Activated T-cell treated with anti-CD3 and anti-CD28 coated beads, Interleukin-2, amount 50 U/mL, for 72 hours (primary cell): ENCODE data around the gene ATIC. TPM values are rescaled to one million over a fixed set of nuclear protein-coding genes. Genes with fewer than 3 reads are reported as not detected.
"Not testable (repeated sequence)": the region's sequence is repeated elsewhere in the genome, so short reads cannot be mapped to it uniquely, and the experiment has no call there.

Experiments used
- ATAC-seq, 2 donors: fragments of 150-1000 bp; cut with Tn5 transposase; replicated peaks in 1 of 2; 2 replicates each; pipeline ENCODE4 v1.10.0; 2021; ENCODE audit warnings: moderate library complexity in 2 of 2, mild to moderate bottlenecking in 1 of 2
- DNase-seq, 2 donors: peaks; one replicate each; pipeline ENCODE4 v3.0.0; 2021 to 2022; ENCODE audit warnings: mixed read lengths in 1 of 2
- H3K27ac Mint-ChIP-seq: one replicate; pipeline ENCODE4 v1.8.0; 2022; ENCODE audit warnings: mild to moderate bottlenecking, moderate library complexity, mixed read lengths
- H3K27me3 Mint-ChIP-seq: one replicate; pipeline ENCODE4 v1.8.0; 2022; ENCODE audit warnings: low read depth, mixed read lengths
- H3K36me3 Mint-ChIP-seq, 2 donors: one replicate each; pipeline ENCODE4 v1.8.0; 2022; ENCODE audit warnings: mixed read lengths in 2 of 2, mild to moderate bottlenecking in 1 of 2; ENCODE audit not compliant: insufficient read depth in 2 of 2
- H3K4me1 Mint-ChIP-seq: one replicate; pipeline ENCODE4 v1.8.0; 2022; ENCODE audit warnings: low read depth, mixed read lengths
- H3K4me3 Mint-ChIP-seq, 2 donors: one replicate each; pipeline ENCODE4 v1.8.0; 2022; ENCODE audit warnings: mild to moderate bottlenecking in 2 of 2, mixed read lengths in 2 of 2, moderate library complexity in 2 of 2
- H3K9me3 Mint-ChIP-seq, 2 donors: one replicate each; pipeline ENCODE4 v1.8.0; 2022; ENCODE audit warnings: mixed read lengths in 2 of 2
- total RNA-seq, 2 donors: library from RNA; stranded (reverse); gene quantifications; one replicate each; pipeline ENCODE4 v1.2.3, GENCODE V29; 2022

The ATIC gene
- total RNA-seq, 2 donors from 2014 or later, result 189 to 237 TPM

DNA sequence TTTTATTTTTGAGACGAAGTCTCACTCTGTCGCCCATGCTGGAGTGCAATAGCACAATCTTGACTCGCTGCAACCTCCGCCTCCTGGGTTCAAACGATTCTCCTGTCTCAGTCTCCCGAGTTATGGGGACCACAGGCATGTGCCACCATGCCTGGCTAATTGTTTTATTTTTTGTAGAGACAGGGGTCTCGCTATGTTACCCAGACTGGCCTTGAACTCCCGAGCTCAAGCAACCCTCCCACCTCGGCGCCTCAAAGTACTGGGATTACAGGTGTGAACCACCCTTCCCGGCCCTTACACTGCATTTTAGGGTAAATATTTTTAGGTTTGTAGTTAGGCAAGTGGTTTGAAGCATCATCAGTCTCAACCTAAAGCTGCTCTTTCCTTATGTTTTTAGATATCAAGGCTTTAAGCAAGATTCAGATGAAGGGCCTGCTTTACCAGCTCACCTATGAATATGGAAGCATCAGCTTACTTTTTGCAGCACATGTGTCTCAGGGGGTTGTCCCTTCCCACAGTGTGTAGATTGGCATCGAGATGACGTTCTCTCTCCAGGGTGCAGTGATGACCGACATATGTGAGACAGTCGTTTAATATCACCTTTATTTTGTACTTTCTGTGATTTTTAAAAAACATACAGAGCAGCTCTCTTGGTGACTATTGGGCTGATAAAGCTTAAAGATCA is 47.2 kb downstream of the ATIC start:
- H3K36me3 Mint-ChIP-seq, result peaks cover 2 to 3% of the 10 kb centered on the region in 2 donors
- H3K27me3 Mint-ChIP-seq, result no peaks in the 10 kb centered on the region
- no peak overlapping the region for H3K4me3 Mint-ChIP-seq
- no peak for DNase-seq
- no peaks in the 10 kb centered on the region for H3K4me1 Mint-ChIP-seq
- no peak for ATAC-seq
- H3K27ac Mint-ChIP-seq, result no peak overlapping the region
- H3K9me3 Mint-ChIP-seq, result no peaks in the 10 kb centered on the region

DNA sequence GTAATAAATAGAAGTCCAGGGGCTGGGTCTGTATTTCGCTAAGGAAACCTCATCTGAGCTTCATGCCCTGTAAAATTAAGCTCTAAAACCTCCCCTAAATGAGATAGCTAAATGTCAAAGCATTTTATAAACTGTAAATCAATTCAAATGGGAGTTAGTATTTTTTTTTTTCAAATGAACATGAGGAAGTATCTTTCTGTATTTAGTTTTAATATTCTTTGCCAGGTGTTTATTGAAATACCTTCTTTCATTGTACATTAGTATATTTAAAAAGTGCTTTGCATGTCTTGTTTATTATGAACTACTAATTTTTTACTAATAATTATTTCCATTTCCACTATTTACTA is 47.7 kb downstream of the ATIC start:
- Mint-ChIP-seq H3K4me1 (no peaks in the 10 kb centered on the region), H3K27ac (no peak overlapping the region), H3K27me3 (no peaks in the 10 kb centered on the region), H3K9me3 (no peaks in the 10 kb centered on the region), H3K4me3 (no peak overlapping the region), H3K36me3 (peaks cover 3% of the 10 kb centered on the region in 2 donors)
- no peak for DNase-seq
- no peak for ATAC-seq

DNA sequence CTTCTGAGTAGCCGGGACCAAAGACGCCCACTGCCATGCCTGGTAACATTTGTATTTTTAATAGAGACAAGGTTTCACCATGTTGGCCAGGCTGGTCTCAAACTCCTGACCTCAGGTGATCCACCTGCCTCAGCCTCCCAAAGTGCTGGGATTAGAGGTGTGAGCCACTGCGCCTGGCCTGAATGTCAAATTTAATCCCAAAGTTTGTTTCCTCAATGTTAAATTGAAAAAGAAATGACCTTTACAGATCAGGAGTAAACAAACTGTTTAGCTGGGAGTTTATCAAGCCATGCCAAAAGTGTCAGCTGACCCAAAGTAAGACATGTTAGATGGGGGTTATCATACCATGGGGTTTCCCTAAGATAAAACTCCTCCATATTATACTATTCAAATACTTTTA is 48.2 kb downstream of the ATIC start:
- H3K4me3 Mint-ChIP-seq, ATAC-seq, H3K4me1 Mint-ChIP-seq, H3K27ac Mint-ChIP-seq, H3K9me3 Mint-ChIP-seq, H3K36me3 Mint-ChIP-seq, DNase-seq, H3K27me3 Mint-ChIP-seq: not testable (repeated sequence)

DNA sequence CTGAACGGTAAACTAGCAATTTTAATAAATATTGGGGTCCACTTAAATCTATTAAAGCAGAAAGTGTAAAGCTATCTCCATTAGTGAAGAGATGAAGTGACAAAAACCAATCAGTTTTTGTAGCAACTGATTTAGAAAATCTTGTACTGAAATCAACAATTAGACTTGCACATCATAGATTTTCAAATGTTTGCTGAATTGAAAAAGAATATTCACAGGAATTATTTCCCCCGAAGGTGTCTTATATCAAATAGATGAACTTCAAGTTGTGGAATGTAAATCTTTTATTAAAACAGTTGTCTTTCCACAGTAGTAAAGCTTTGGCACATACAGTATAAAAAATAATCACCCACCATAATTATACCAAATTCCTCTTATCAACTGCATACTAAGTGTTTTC is 48.7 kb downstream of the ATIC start:
- H3K27me3 Mint-ChIP-seq, result no peaks in the 10 kb centered on the region
- H3K4me3 Mint-ChIP-seq, result no peak overlapping the region
- no peak overlapping the region for H3K27ac Mint-ChIP-seq

DNA sequence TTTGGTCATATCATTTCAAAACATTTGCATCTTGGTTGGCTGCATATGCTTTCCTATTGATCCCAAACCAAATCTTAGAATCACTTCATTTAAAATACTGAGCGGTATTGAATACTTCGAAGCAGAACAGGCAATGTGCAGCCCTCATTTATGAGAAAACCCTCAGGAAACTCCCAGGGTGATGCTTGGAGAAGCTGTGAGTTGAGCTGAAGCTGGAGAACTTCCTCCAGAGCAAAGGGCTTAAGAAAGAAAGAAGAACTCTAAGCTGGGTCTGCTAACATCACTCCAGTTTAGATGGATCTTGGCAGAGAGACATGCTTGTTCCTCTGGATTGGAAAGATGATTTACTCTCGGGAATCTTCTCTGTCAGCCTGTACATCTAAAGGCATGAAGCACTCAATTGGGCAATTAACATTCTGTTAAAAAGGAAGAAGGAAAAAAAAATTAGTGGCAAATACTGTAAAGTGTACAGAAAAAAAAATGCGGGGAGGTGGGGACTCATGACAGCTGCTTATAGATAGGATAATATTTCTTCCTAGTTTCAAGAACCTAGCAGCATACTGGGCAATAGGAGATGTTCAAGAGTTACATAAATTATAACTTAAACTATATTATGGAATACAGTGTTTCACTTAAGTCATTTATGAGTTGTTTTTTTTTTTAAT is 49.5 kb downstream of the ATIC start:
- Mint-ChIP-seq H3K4me1 (no peaks in the 10 kb centered on the region), H3K36me3 (peaks cover 3 to 7% of the 10 kb centered on the region in 2 donors), H3K9me3 (no peaks in the 10 kb centered on the region), H3K27me3 (no peaks in the 10 kb centered on the region), H3K4me3 (no peak overlapping the region), H3K27ac (peak overlapping the region; percentile 50)
- DNase-seq (no peak), ATAC-seq (no peak)

More for the DNA sequence above, 48.7 kb downstream of the ATIC start:
- DNase-seq (no peak), ATAC-seq (no peak)
- Mint-ChIP-seq H3K36me3 (peaks cover 3 to 7% of the 10 kb centered on the region in 2 donors), H3K4me1 (no peaks in the 10 kb centered on the region), H3K9me3 (no peaks in the 10 kb centered on the region)

DNA sequence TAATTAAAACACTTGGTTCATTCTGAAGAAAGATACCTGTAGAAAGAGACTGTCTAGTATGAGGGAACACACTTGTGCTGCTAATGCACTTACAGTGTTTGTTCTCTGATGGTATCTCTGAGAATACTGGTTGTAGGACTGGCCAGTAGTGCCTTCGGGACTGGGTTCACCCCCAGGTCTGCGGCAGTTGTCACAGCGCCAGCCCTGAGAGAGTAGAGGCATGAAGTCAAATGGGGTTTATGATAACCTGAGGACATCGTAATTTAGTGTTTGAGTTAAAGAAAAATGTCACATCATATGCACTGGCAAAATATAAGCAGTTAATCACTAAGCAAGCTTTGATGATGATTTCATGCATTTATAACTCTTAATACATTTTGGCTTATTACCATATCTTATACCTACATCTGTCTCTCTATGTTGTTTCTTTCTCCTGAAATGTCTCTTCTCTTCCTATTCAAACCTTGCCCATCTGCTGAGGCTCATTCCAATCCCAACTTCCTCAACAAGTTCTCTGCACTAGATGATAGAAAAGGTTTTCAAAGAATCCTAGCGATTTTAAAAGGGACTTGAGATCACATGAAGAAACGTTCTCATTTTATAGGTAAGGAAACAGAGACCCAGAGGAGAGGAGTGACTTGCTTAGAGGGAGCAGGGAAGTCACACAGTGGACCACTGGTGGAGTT is 50.2 kb downstream of the ATIC start:
- no peaks in the 10 kb centered on the region for H3K27me3 Mint-ChIP-seq
- no peak overlapping the region for H3K27ac Mint-ChIP-seq
- no peaks in the 10 kb centered on the region for H3K4me1 Mint-ChIP-seq
- H3K4me3 Mint-ChIP-seq, result no peak overlapping the region
- DNase-seq (no peak), ATAC-seq (no peak)
- no peaks in the 10 kb centered on the region for H3K9me3 Mint-ChIP-seq
- peaks cover 3 to 7% of the 10 kb centered on the region in 2 donors for H3K36me3 Mint-ChIP-seq

DNA sequence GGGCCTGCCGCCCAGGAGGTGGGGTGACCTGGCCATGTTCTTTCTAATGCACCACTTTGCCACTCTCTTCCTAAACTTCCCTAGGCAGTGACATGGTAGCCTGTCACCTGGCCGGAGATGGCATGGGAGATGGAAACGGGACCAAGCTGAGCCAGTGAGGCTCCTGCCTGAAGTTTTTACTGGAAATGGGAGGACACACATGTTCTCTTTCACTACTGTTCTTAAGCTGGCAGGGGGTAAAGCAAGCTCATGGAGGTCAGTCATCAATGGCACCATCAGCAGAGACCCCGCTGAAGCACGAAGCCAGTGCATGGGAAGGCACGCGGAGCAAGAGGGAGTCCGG is 50.7 kb downstream of the ATIC start:
- H3K4me1 Mint-ChIP-seq, result no peaks in the 10 kb centered on the region
- ATAC-seq (no peak), DNase-seq (no peak)
- H3K27ac Mint-ChIP-seq, result no peak overlapping the region
- no peak overlapping the region for H3K4me3 Mint-ChIP-seq
- no peaks in the 10 kb centered on the region for H3K9me3 Mint-ChIP-seq
- H3K36me3 Mint-ChIP-seq, result peaks cover 3 to 7% of the 10 kb centered on the region in 2 donors
- no peaks in the 10 kb centered on the region for H3K27me3 Mint-ChIP-seq

DNA sequence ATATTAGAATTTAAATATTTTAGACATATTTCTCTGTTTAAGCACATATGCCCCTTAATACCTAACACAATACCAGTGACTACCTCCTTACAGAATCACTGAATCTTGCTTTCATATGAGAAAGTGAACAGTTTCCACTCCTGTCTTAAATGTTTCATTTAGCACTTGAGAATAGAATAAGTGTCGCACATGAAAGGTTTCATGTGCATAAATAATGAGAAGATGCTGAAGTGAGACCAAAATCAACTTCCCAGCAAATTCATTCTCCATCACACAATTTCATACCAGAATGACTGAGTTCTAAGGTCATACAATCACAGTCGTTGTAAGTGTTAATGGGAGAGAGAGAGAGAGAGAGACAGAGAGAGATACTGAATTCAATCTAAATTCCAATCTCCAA is 51.2 kb downstream of the ATIC start:
- H3K27me3 Mint-ChIP-seq, result no peaks in the 10 kb centered on the region
- DNase-seq (no peak), ATAC-seq (no peak)
- H3K4me1 Mint-ChIP-seq, result no peaks in the 10 kb centered on the region
- H3K36me3 Mint-ChIP-seq, result peaks cover 5 to 7% of the 10 kb centered on the region in 2 donors
- no peak overlapping the region for H3K27ac Mint-ChIP-seq
- H3K4me3 Mint-ChIP-seq, result no peak overlapping the region
- no peaks in the 10 kb centered on the region for H3K9me3 Mint-ChIP-seq

DNA sequence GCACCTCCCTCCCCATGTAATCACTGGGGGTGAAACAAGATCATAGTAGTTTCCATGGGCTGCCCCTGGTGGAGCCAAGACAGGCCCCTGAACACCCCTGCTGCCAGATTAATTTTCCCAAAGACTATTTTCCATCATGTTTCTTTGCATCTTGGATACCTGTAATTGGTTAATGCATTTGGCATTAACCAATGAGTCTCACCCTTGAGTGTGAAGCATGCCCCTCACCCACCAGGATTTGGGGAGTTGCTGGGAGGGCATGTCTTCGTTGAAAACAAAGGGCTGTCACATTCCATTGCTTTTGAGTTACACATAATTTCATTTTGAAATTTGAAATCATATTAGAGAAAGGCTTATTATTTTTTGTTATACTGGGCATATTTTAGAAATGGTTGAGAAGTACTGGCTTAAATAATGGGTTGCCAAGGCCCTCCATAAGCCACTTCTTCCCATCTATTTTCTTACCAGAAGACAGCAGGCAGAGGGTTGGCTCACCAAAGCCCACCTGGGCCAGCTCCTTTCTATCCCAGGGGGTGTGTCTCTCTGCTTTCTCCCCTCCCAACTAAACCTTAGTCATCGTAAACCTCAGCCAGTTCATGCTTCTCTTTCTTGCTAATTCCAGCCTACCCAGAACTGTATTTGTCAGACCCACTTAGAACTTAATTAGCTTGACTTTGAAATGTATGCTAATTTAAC is 51.8 kb downstream of the ATIC start:
- H3K27ac Mint-ChIP-seq, result no peak overlapping the region
- H3K4me1 Mint-ChIP-seq, result no peaks in the 10 kb centered on the region
- DNase-seq (no peak), ATAC-seq (no peak)
- H3K27me3 Mint-ChIP-seq, result no peaks in the 10 kb centered on the region
- H3K9me3 Mint-ChIP-seq, result no peaks in the 10 kb centered on the region
- no peak overlapping the region for H3K4me3 Mint-ChIP-seq
- peaks cover 5 to 7% of the 10 kb centered on the region in 2 donors for H3K36me3 Mint-ChIP-seq

DNA sequence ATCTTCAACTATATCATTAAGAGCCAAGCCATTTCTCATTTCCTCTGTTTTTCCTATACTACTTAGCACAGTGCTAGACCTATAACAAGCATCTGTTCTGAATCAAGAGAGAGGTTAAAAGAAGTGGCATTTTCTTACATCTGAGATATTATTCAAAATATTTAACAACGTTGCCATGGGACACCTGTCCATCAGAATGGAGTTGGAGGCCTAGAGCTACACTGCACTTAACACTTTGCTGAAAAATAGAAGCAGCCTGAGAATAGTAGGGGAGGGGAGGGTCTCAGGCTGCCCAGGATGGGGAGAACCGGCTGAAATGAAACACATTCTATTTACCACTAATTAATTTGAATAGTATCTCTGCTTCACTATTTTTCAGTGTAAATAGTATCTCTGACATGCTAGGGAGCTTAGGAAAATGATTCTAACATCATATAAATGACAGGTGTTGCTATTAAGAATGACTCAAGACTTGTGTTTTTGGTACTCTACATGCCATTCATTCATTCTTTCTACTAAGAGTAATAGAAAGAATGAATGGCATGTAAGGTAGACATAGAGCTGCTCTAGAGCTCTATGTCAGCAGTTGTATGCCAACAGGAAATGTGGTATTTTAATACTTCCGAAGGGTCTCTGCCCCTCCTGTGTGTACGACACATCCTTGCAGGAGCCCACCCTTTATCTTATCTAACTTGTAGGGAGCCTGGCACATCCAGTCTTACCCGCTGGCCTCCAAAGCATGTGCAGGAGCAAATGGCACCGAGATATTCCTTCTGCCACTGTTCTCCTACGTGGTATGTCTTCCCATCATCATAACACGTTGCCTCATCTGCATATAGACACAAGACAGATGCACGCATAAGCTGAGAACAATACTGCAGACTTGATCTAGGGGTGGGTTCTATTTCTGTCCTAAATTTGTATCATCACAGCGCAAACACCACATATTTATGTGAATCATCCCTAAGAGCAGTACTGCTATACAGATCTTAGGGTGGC is 52.6 kb downstream of the ATIC start:
- ATAC-seq (no peak), DNase-seq (no peak)
- Mint-ChIP-seq H3K4me3 (no peak overlapping the region), H3K27ac (no peak overlapping the region), H3K27me3 (no peaks in the 10 kb centered on the region), H3K9me3 (no peaks in the 10 kb centered on the region), H3K4me1 (no peaks in the 10 kb centered on the region), H3K36me3 (peaks cover 5 to 7% of the 10 kb centered on the region in 2 donors)

DNA sequence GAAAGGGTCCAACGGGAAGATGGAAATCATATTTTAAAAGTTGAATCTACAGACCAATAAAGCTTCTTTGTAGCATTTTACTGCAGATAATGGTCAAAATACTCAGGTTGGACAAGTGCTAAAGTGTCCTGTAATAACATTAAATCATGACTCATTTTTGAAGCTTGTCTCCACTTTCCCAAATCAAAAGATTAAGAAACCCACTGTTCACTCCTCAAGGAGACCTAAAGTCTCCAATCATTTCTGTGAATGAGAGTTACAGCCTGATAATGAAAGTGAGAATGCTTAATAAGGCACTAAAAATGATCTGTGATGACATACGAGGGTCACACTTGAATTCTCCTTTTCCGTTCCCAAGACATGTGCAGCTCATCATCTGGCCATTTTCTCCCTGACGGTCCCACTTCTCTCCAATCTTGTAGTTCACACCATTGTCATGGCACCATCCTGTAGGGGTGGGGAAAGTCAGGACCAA is 53.4 kb downstream of the ATIC start:
- H3K4me3 Mint-ChIP-seq, result no peak overlapping the region
- H3K4me1 Mint-ChIP-seq, result no peaks in the 10 kb centered on the region
- H3K36me3 Mint-ChIP-seq, result peaks cover 5 to 7% of the 10 kb centered on the region in 2 donors
- no peaks in the 10 kb centered on the region for H3K27me3 Mint-ChIP-seq
- H3K9me3 Mint-ChIP-seq, result peaks cover 0 to under 1% of the 10 kb centered on the region in 2 donors
- ATAC-seq, result no peak
- no peak overlapping the region for H3K27ac Mint-ChIP-seq
- no peak for DNase-seq

DNA sequence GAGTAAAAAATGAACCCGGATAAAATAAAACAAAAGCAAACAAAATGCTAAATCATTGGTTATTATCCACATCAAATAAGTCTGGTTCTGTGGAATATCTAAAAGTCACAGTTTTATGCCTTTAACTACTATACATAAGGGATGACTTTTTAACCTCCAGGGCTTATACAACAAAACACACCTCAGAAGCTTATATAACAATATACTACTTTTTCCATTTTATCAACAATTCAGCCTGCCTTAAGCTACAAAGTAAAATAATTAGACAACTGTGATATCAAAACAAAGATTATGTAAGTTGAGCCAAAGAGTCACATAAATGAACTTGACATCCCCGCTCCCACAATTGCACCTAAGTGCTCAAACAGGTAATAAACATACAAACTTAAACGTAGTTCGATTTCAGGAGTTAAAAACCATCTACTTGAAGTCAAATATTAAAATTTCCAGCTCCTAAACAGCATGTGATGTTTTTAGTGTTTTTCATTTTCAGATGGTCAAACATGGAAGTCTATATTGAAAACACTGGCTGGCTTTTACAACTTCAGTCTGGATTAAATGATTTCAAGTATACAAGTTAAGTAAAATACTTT is 54.7 kb downstream of the ATIC start:
- H3K4me1 Mint-ChIP-seq, result no peaks in the 10 kb centered on the region
- no peak for ATAC-seq
- H3K27me3 Mint-ChIP-seq, result no peaks in the 10 kb centered on the region
- H3K4me3 Mint-ChIP-seq, result no peak overlapping the region
- H3K27ac Mint-ChIP-seq, result no peak overlapping the region
- DNase-seq, result no peak
- peaks cover 0 to 1% of the 10 kb centered on the region in 2 donors for H3K9me3 Mint-ChIP-seq
- H3K36me3 Mint-ChIP-seq, result peaks cover 5 to 7% of the 10 kb centered on the region in 2 donors
